Nephron progenitor cell (in vitro differentiated cells): Measurements from ENCODE around the gene CHTOP.

ENCODE experiments used
- DNase-seq: peaks from one replicate; pipeline ENCODE4 v3.0.0; 2021
- H3K27ac Mint-ChIP-seq: 2 replicates; pipeline ENCODE4 v1.8.0; 2021; ENCODE audit warnings: mild to moderate bottlenecking, moderate library complexity, mixed read lengths
- H3K27me3 Mint-ChIP-seq: 2 replicates; pipeline ENCODE4 v1.8.0; 2021; ENCODE audit warnings: mild to moderate bottlenecking, low read depth, mixed read lengths; ENCODE audit not compliant: poor library complexity
- H3K36me3 Mint-ChIP-seq: 2 replicates; pipeline ENCODE4 v1.8.0; 2021; ENCODE audit warnings: low read depth, mixed read lengths
- H3K4me1 Mint-ChIP-seq: 2 replicates; pipeline ENCODE4 v1.8.0; 2021; ENCODE audit warnings: mixed read lengths
- H3K4me3 Mint-ChIP-seq: 2 replicates; pipeline ENCODE4 v1.8.0; 2021; ENCODE audit warnings: mild to moderate bottlenecking, moderate library complexity, mixed read lengths
- H3K9me3 Mint-ChIP-seq: 2 replicates; pipeline ENCODE4 v1.8.0; 2021; ENCODE audit warnings: mild to moderate bottlenecking, moderate library complexity, mixed read lengths
- TF ChIP-seq, protein P1 (sequence below): fragments of 200-600 bp; sonication (generic); IDR thresholded peaks from 2 replicates; pipeline ENCODE4 v1.5.0; 2021; ENCODE audit warnings: antibody characterized with exemption

The CHTOP gene

DNA sequence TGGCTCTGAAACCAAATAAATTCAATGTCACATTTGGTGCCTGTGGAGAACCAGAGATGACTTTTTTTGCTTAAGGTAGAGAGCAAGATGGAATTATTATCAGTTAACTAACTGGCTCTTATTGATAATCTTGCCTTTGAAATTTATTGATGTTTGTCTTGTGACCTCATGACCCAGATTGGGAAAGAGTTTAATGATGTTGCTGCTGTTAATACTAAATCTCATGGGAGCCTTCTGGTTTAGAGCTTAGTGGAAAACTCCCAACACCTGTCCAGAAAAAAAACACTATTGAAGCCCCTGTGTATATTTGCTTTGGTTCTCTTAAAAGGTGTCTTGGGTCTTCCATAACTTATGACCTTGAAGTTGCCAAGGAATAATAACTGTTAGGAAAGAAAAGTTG is 9.9 kb downstream of the CHTOP start:
- Mint-ChIP-seq H3K27ac (peak overlapping the region; percentile 9), H3K36me3 (peaks cover 72% of the 10 kb centered on the region), H3K27me3 (no peaks in the 10 kb centered on the region), H3K4me3 (no peak overlapping the region), H3K9me3 (no peaks in the 10 kb centered on the region), H3K4me1 (peaks cover 32% of the 10 kb centered on the region)
- TF ChIP-seq, protein P1, sequence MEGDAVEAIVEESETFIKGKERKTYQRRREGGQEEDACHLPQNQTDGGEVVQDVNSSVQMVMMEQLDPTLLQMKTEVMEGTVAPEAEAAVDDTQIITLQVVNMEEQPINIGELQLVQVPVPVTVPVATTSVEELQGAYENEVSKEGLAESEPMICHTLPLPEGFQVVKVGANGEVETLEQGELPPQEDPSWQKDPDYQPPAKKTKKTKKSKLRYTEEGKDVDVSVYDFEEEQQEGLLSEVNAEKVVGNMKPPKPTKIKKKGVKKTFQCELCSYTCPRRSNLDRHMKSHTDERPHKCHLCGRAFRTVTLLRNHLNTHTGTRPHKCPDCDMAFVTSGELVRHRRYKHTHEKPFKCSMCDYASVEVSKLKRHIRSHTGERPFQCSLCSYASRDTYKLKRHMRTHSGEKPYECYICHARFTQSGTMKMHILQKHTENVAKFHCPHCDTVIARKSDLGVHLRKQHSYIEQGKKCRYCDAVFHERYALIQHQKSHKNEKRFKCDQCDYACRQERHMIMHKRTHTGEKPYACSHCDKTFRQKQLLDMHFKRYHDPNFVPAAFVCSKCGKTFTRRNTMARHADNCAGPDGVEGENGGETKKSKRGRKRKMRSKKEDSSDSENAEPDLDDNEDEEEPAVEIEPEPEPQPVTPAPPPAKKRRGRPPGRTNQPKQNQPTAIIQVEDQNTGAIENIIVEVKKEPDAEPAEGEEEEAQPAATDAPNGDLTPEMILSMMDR: no peak
- DNase-seq: no peak

DNA sequence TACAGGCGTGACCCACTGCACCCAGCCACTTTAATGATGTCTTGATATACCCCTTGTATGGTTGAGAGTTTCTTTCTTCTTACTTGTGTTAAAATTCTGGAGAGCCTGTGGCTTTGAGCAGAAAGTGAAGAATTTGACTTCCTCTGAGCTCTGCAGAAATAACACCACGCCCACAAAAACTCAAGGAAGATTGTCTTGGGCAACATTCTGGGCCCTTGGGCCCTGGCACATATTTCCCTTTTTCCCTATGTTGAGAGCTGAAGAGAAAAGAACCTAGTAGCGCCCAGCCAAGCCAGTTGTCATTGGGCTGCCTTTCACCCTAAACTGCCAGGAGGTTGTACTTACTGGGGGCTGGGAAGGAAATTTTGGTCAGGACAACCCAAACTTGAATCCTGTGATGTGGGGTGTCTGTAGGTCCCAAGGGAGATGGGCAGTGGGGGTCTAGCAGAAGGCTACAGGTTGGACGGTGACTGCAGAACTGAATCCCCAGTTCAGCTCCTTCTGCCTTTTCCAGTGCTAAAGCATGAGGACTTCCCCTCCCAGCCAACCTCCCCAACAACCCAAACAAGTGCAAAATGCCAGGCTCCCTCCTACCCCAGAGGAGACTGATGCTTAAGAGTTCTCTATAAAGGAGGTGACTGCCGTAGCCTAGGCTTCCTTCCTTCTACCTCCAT is 12.9 kb downstream of the CHTOP start:
- TF ChIP-seq, protein P1: no peak
- no peak for DNase-seq
- no peak overlapping the region for H3K4me3 Mint-ChIP-seq
- no peaks in the 10 kb centered on the region for H3K9me3 Mint-ChIP-seq
- H3K27me3 Mint-ChIP-seq: no peaks in the 10 kb centered on the region
- peaks cover 53% of the 10 kb centered on the region for H3K36me3 Mint-ChIP-seq
- peak overlapping the region; percentile 35 for H3K27ac Mint-ChIP-seq
- H3K4me1 Mint-ChIP-seq: peaks cover 23% of the 10 kb centered on the region

GRCh38 chr1:153647346-153647714 is 13.5 kb downstream of the CHTOP start:
- TF ChIP-seq, protein P1: no peak
- peaks cover 23% of the 10 kb centered on the region for H3K4me1 Mint-ChIP-seq
- peak overlapping the region; percentile 35 for H3K27ac Mint-ChIP-seq
- H3K4me3 Mint-ChIP-seq: no peak overlapping the region
- H3K36me3 Mint-ChIP-seq: peaks cover 48% of the 10 kb centered on the region
- no peak for DNase-seq
- no peaks in the 10 kb centered on the region for H3K27me3 Mint-ChIP-seq
- no peaks in the 10 kb centered on the region for H3K9me3 Mint-ChIP-seq

DNA sequence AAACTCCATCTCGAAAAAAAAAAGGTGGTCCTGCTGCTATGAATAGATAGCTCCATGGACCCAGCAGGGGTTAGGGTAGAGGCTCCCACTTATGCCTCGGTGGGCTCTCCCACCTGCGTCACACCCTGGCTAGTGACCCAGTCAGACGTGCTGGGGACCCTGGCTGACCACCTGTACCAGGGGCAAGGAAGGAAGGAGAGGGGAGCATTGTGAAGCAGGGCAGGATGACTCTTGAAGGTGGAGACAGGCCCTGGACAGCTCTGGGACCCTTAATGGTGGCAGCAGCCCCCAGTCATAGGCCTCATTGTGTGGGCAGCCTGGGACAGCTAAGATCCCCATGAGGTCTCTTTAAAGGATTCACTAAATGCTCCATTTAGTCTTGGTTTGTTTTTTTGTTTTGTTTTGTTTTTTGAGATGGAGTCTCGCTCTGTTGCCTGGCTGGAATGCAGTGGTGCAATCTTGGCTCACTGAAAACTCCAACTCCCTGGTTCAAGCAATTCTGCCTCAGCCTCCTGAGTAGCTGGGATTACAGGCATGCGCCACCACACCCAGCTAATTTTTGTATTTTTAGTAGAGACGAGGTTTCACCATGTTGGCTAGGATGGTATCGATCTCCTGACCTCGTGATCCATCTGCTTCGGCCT is 14.3 kb downstream of the CHTOP start:
- no peak for DNase-seq
- no peak overlapping the region for H3K4me3 Mint-ChIP-seq
- H3K36me3 Mint-ChIP-seq: peaks cover 41% of the 10 kb centered on the region
- TF ChIP-seq, protein P1: no peak
- H3K9me3 Mint-ChIP-seq: no peaks in the 10 kb centered on the region
- peaks cover 19% of the 10 kb centered on the region for H3K4me1 Mint-ChIP-seq
- peak overlapping the region; percentile 35 for H3K27ac Mint-ChIP-seq
- H3K27me3 Mint-ChIP-seq: no peaks in the 10 kb centered on the region

- Mint-ChIP-seq H3K27ac (peak overlapping the region; percentile 57), H3K27me3 (no peaks in the 10 kb centered on the region), H3K36me3 (peaks cover 29% of the 10 kb centered on the region), H3K9me3 (no peaks in the 10 kb centered on the region), H3K4me1 (peaks cover 9% of the 10 kb centered on the region), H3K4me3 (no peak overlapping the region)
- TF ChIP-seq, protein P1: no peak
- no peak for DNase-seq
Measured at GRCh38 chr1:153649137-153649862, 15.4 kb downstream of the CHTOP start.
